Esophagus (tissue), 2 donors: ENCODE data around the gene MAN1A1. TPM values are rescaled to one million over a fixed set of nuclear protein-coding genes. Genes with fewer than 3 reads are reported as not detected.

Source experiments
- H3K27ac ChIP-seq, 2 donors: one replicate each; pipeline ENCODE4 v1.5.1; 2013; ENCODE audit warnings: low read depth in 2 of 2, mild to moderate bottlenecking in 2 of 2, inconsistent platforms in 1 of 2, low read length in 1 of 2, moderate library complexity in 1 of 2
- H3K27me3 ChIP-seq, 2 donors: one replicate each; pipeline ENCODE4 v1.6.1; 2013; ENCODE audit warnings: low read length in 2 of 2, control low read depth in 1 of 2, mild to moderate bottlenecking in 1 of 2; ENCODE audit not compliant: insufficient read depth in 2 of 2, control insufficient read depth in 1 of 2
- H3K36me3 ChIP-seq, 2 donors: one replicate each; pipeline ENCODE4 v1.6.1; 2013; ENCODE audit warnings: low read length in 1 of 2; ENCODE audit not compliant: control insufficient read depth in 2 of 2, insufficient read depth in 2 of 2
- H3K4me1 ChIP-seq, 2 donors: one replicate each; pipeline ENCODE4 v1.6.1; 2013; ENCODE audit warnings: low read length in 1 of 2; ENCODE audit not compliant: control insufficient read depth in 2 of 2, insufficient read depth in 2 of 2
- H3K4me3 ChIP-seq, 2 donors: one replicate each; pipeline ENCODE4 v1.5.1; 2013; ENCODE audit warnings: low read length in 2 of 2, mild to moderate bottlenecking in 2 of 2, low read depth in 1 of 2, moderate library complexity in 1 of 2
- H3K9me3 ChIP-seq, 2 donors: one replicate each; pipeline ENCODE4 v1.6.1; 2013; ENCODE audit warnings: mild to moderate bottlenecking in 2 of 2, low read depth in 1 of 2, low read length in 1 of 2, moderate library complexity in 1 of 2; ENCODE audit not compliant: control insufficient read depth in 2 of 2, insufficient read depth in 1 of 2
- WGBS, 2 donors: extraction: QIAGEN DNeasy Blood & Tissue Kit; methylation state at CpG; one replicate each; pipeline ENCODE4 v1.1.7; 2013; 5-methylcytosine and 5-hydroxymethylcytosine counted together
- polyA plus RNA-seq, 2 donors: library from polyadenylated mRNA; stranded (reverse); fragments of 200-250 nt; gene quantifications; one replicate each; pipeline ENCODE4 v1.2.3, GENCODE V29; 2013
- donor health status: healthy with polysubstance abuse.
- donor health status: Bipolar disorder and iron deficiency.

The MAN1A1 gene
- polyA plus RNA-seq, 2 donors, result 2.0 to 5.3 TPM

DNA sequence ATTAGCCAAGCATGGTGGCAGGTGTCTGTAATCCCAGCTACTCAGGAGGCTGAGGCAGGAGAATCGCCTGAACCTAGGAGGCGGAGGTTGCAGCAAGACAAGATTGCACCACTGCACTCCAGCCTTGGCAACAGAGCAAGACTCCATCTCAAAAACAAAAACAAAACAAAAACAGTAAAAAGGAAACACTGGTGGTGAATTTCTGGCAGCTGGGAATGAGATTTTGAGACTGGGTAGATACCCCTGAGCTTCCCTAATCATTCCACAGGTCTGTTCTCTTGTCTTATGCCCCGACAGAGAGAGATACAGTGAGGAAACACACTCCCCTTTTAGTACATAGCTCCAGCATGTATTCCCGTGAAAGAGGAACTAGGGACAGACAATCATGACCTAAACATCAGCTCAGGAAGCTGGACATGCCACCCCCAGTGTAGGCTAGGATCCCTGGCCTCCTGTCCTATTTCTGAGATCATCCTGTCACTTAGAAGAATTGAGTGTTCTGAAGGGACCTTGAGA, 9.6 kb downstream of the MAN1A1 start:
- H3K4me1 ChIP-seq, result no peaks in the 10 kb centered on the region
- 75 to 81% methylated on average over 4 of the region's 4 CpGs for WGBS, 2 donors

DNA sequence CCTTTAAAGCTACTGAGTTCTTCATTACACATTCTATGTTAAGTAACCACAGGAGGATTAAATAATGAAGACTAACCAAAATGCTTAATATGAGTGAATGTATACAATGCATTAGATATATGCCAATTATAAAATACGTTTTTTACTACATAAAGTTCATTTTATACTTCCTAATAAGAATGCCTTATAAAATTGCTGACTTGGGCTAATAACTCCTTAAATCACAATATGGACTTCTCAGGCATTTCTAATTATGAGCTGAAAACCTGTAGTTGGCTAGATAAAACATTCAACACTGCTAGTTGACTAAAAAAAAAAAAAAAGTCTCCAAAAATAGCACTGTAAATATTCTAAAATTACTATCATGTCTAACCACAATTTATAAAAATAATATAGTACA, 11.8 kb downstream of the MAN1A1 start:
- no peaks in the 10 kb centered on the region for H3K4me1 ChIP-seq
- H3K9me3 ChIP-seq, result no peaks in the 10 kb centered on the region
- H3K27ac ChIP-seq, result no peak overlapping the region
- no peak overlapping the region for H3K4me3 ChIP-seq
- H3K27me3 ChIP-seq, result no peaks in the 10 kb centered on the region
- 79% methylated on average over 1 of the region's 1 CpG for WGBS, 2 donors
- H3K36me3 ChIP-seq, result no peaks in the 10 kb centered on the region

More for the DNA sequence above, 9.6 kb downstream of the MAN1A1 start:
- no peaks in the 10 kb centered on the region for H3K36me3 ChIP-seq
- no peaks in the 10 kb centered on the region for H3K9me3 ChIP-seq
- no peak overlapping the region for H3K27ac ChIP-seq
- no peak overlapping the region for H3K4me3 ChIP-seq
- no peaks in the 10 kb centered on the region for H3K27me3 ChIP-seq

DNA sequence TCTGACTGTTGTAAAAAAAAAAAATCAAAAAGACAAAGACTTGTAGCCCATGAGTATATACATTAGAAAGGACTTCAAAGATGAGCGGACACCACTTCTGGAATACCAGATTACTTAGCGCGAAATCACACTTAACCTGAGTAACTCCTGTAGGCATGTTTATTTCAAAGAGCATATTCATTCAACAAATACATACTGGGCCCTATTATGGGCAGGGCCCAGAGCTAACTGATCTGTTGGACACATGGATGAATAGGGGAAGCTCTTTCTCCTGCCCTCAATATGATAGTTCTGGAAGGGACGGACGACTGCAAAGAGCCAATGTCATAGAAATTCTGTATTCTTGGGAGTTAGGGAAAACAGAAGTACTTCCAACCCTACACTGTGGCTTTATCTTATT, 12.3 kb downstream of the MAN1A1 start:
- 93 to 96% methylated on average over 5 of the region's 5 CpGs for WGBS, 2 donors
- Histone ChIP-seq H3K27me3 (no peaks in the 10 kb centered on the region), H3K4me3 (no peak overlapping the region), H3K4me1 (no peaks in the 10 kb centered on the region), H3K27ac (no peak overlapping the region), H3K9me3 (no peaks in the 10 kb centered on the region), H3K36me3 (no peaks in the 10 kb centered on the region)

DNA sequence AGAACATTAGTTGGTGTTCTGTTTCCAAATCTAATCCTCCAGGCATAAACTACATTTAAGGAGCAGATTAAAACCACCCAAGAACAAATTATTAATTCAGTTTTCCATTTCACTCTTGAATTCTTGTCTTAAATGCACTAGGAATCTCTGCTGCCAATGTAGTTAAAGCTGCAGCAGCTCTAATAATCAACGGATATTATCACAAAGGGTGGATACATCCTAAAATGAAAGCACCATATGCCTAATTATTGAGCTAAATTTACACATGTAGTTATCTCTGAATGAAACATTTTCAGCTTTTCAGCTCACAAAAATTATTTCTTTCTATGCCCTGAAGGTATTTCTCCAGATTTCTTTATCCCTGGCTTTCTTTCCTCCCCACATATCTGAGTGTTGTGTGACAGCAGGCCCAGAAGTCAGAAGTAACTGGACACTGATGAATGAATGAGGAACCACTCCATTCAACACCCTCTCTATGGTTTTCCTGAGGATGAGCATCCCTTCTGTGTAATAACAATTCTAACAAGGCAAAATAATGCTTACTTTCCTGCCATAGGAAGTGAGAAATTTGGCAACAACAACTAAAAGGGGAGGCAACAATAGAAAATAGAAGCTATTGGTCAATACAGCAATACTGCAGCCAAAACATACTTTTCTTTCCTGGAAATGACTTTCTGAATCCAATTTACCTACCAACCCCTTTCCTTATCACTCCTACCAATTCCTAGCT, 14.9 kb downstream of the MAN1A1 start:
- 34 to 40% methylated on average over 1 of the region's 1 CpG for WGBS, 2 donors
- Histone ChIP-seq H3K27ac (no peak overlapping the region), H3K36me3 (no peaks in the 10 kb centered on the region), H3K4me3 (no peak overlapping the region), H3K9me3 (no peaks in the 10 kb centered on the region), H3K4me1 (peaks cover 0 to 2% of the 10 kb centered on the region in 2 donors), H3K27me3 (no peaks in the 10 kb centered on the region)

DNA sequence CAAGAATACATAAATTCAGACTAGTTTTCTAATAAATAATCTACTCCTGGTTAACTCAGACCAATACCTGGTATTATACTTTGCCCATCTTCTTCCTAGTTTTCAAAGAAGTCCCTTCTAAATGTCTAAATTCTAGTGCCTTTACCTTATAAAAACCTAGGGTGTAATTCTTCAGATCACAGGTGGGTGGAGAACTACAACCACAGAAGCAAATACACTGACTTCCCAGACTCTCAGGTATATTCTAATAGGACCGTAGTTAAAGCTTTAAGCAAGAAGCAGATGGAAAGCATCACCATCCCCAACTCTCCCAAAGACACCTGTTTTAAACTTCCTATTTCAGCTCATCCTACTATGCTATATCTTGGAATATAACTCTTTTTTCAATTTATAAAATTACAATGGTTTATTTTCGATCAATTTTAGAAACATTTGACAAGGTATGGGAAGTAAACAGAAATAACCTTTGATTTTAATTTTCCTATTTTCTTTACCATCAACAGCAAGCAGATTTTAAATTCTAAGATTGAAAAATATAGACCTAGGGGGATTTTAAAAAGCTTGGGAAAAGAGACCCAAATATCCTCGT, 15.8 kb downstream of the MAN1A1 start:
- H3K27ac ChIP-seq, result no peak overlapping the region
- H3K4me1 ChIP-seq, result peaks cover 0 to 2% of the 10 kb centered on the region in 2 donors
- WGBS, 2 donors, result 70 to 76% methylated on average over 3 of the region's 3 CpGs
- no peaks in the 10 kb centered on the region for H3K36me3 ChIP-seq
- H3K4me3 ChIP-seq, result no peak overlapping the region
- H3K27me3 ChIP-seq, result no peaks in the 10 kb centered on the region
- H3K9me3 ChIP-seq, result no peaks in the 10 kb centered on the region

- H3K4me1 ChIP-seq, result peaks cover 0 to 2% of the 10 kb centered on the region in 2 donors
- H3K36me3 ChIP-seq, result no peaks in the 10 kb centered on the region
- H3K27ac ChIP-seq, result no peak overlapping the region
- 84 to 88% methylated on average over 5 of the region's 5 CpGs for WGBS, 2 donors
- no peaks in the 10 kb centered on the region for H3K27me3 ChIP-seq
- H3K9me3 ChIP-seq, result no peaks in the 10 kb centered on the region
- no peak overlapping the region for H3K4me3 ChIP-seq
Measured at GRCh38 chr6:119333063-119333609, 16.4 kb downstream of the MAN1A1 start.

DNA sequence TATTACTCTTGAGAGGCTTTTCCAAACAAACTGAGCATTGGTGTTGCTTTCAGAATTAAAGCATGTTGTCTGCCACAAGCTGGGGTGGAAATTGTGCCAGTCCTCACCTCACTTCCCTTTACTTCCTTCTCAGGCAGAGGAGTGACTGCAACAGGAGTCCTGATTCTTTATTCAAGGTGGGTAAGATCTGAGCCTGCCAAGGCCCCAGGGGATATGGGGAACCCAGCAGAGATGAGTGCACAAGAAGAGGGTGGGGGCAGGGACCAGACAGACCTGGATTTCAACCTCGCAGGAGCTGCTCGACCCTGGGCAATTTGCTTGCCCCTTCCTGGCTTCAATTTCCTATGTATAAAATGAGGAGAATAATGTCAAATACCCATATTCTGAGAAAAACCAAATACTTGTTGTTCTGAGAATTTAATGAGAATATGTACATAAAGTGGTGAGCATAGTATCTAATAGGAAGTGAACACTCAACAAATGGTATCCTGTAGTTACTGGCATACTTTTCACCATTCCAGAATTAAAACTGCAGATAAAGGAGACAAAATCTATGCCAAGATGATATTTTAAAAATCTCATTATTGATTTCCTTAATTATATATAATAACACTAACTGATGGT, 17.8 kb downstream of the MAN1A1 start:
- Histone ChIP-seq H3K4me1 (peaks cover 0 to 2% of the 10 kb centered on the region in 2 donors), H3K36me3 (no peaks in the 10 kb centered on the region), H3K9me3 (no peaks in the 10 kb centered on the region), H3K27me3 (no peaks in the 10 kb centered on the region), H3K4me3 (no peak overlapping the region), H3K27ac (no peak overlapping the region)
- WGBS, 2 donors, result 52 to 54% methylated on average over 2 of the region's 2 CpGs

DNA sequence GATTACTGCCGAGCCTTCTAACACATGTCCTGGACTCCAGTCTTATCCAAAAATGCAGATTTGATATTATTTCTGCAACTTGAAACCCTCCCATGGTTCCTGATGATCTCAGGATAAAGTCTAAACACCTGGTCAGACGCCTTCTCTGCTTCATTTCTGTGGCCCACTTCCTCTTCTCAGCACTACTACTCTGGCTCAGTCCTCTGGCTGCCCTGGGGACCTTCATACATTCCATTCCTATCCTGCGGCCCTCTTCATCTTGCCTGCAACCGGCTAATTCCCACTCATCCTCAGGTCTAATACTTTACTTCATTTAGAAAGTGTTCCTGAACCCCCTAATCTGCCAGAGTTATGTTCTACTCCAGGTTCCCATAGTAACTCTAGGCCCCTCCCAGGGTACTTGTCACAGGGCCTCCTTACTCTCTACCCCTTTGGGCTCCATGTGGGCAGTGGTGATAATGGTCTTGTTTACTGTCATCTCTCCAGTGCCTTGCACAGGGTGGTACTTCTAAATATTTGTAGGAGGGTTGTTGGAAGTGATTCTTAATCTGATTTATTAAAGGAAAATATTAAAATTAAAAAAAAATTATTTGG, 18.9 kb downstream of the MAN1A1 start:
- WGBS, 2 donors, result 92% methylated on average over 4 of the region's 4 CpGs
- Histone ChIP-seq H3K36me3 (no peaks in the 10 kb centered on the region), H3K9me3 (no peaks in the 10 kb centered on the region), H3K4me1 (peaks cover 0 to 2% of the 10 kb centered on the region in 2 donors), H3K27ac (no peak overlapping the region), H3K4me3 (no peak overlapping the region), H3K27me3 (no peaks in the 10 kb centered on the region)

- Histone ChIP-seq H3K27me3 (no peaks in the 10 kb centered on the region), H3K27ac (no peak overlapping the region), H3K4me1 (peaks cover 0 to 2% of the 10 kb centered on the region in 2 donors), H3K4me3 (no peak overlapping the region), H3K36me3 (no peaks in the 10 kb centered on the region), H3K9me3 (no peaks in the 10 kb centered on the region)
Measured at GRCh38 chr6:119329794-119330180, 19.8 kb downstream of the MAN1A1 start.
